Liver (tissue), 9 donors: ENCODE results near the gene CELSR2. TPM values are rescaled to one million over a fixed set of nuclear protein-coding genes. Genes with fewer than 3 reads are reported as not detected.

Experiments
- DNase-seq: peaks from one replicate; pipeline ENCODE4 v3.0.0-alpha.2; 2017; ENCODE audit warnings: low spot score
- H3K27ac ChIP-seq, 2 donors: one replicate each; pipeline ENCODE4 v1.7.0; 2013; ENCODE audit warnings: inconsistent platforms in 2 of 2, low read length in 2 of 2, control low read depth in 1 of 2, low read depth in 1 of 2, mild to moderate bottlenecking in 1 of 2
- H3K27me3 ChIP-seq, 4 donors: one replicate each; pipeline versions ENCODE4 v1.6.1 to v1.7.0; 2013; ENCODE audit warnings: low read length in 3 of 4, inconsistent platforms in 1 of 4, mild to moderate bottlenecking in 1 of 4, moderate library complexity in 1 of 4; ENCODE audit not compliant: control insufficient read depth in 4 of 4, insufficient read depth in 4 of 4
- H3K36me3 ChIP-seq, 4 donors: one replicate each; pipeline versions ENCODE4 v1.6.1 to v1.7.0; 2013; ENCODE audit warnings: low read length in 3 of 4, mild to moderate bottlenecking in 3 of 4, low read depth in 1 of 4, moderate library complexity in 1 of 4; ENCODE audit not compliant: control insufficient read depth in 4 of 4, insufficient read depth in 3 of 4
- H3K4me1 ChIP-seq, 4 donors: one replicate each; pipeline versions ENCODE4 v1.6.1 to v1.7.0; 2013; ENCODE audit warnings: low read length in 3 of 4, mild to moderate bottlenecking in 3 of 4, moderate library complexity in 1 of 4; ENCODE audit not compliant: control insufficient read depth in 4 of 4, insufficient read depth in 4 of 4
- H3K4me3 ChIP-seq, 3 donors: one replicate each; pipeline versions ENCODE4 v1.6.1 to v1.7.0; 2013; ENCODE audit warnings: low read length in 3 of 3, control low read depth in 1 of 3, low read depth in 1 of 3, mild to moderate bottlenecking in 1 of 3
- H3K9ac ChIP-seq, 2 donors: one replicate each; pipeline ENCODE4 v1.7.0; 2013; ENCODE audit warnings: low read length in 2 of 2, mild to moderate bottlenecking in 2 of 2, moderate library complexity in 2 of 2, control low read depth in 1 of 2, low read depth in 1 of 2
- H3K9me3 ChIP-seq, 4 donors: one replicate each; pipeline versions ENCODE4 v1.6.1 to v1.7.0; 2013; ENCODE audit warnings: low read length in 3 of 4; ENCODE audit not compliant: control insufficient read depth in 4 of 4
- FOXA2 ChIP-seq: IDR thresholded peaks from 2 replicates; pipeline ENCODE4 v1.6.1; 2016; ENCODE audit warnings: antibody characterized with exemption
- GABPA ChIP-seq, 2 donors: IDR thresholded peaks in 1 of 2; conservative IDR thresholded peaks in 1 of 2; 2 replicates each; pipeline ENCODE4 v1.6.1; 2016; ENCODE audit warnings: antibody characterized with exemption in 2 of 2, mild to moderate bottlenecking in 1 of 2, moderate library complexity in 1 of 2
- HNF4A ChIP-seq, 2 donors: conservative IDR thresholded peaks; 2 replicates each; pipeline ENCODE4 v1.6.1; 2016; ENCODE audit warnings: antibody characterized with exemption in 2 of 2, mild to moderate bottlenecking in 2 of 2
- HNF4G ChIP-seq: IDR thresholded peaks from 2 replicates; pipeline ENCODE4 v1.6.1; 2016; ENCODE audit warnings: antibody characterized with exemption
- NR2F2 ChIP-seq: IDR thresholded peaks from 2 replicates; pipeline ENCODE4 v1.6.1; 2016; ENCODE audit warnings: antibody characterized with exemption
- RAD21 ChIP-seq, 2 donors: IDR thresholded peaks; 2 replicates each; pipeline ENCODE4 v1.6.1; 2016; ENCODE audit warnings: antibody characterized with exemption in 2 of 2, mild to moderate bottlenecking in 2 of 2
- RXRA ChIP-seq, 2 donors: IDR thresholded peaks; 2 replicates each; pipeline ENCODE4 v1.6.1; 2017 to 2018; ENCODE audit warnings: antibody characterized with exemption in 2 of 2, mild to moderate bottlenecking in 1 of 2
- TAF1 ChIP-seq: conservative IDR thresholded peaks from 2 replicates; pipeline ENCODE4 v1.6.1; 2016; ENCODE audit warnings: antibody characterized with exemption, mild to moderate bottlenecking
- YY1 ChIP-seq: IDR thresholded peaks from 2 replicates; pipeline ENCODE4 v1.6.1; 2016; ENCODE audit warnings: antibody characterized with exemption, mild to moderate bottlenecking
- WGBS: extraction: QIAGEN DNeasy Blood & Tissue Kit; methylation state at CpG from one replicate; pipeline ENCODE4 v1.1.7; 2013; 5-methylcytosine and 5-hydroxymethylcytosine counted together
- polyA plus RNA-seq, 2 donors: library from polyadenylated mRNA; stranded (reverse) in 1 of 2; unstranded in 1 of 2; fragments of 200-250 nt in 1 of 2; fragments of >200 nt in 1 of 2; fragmentation: Nextera tagmentation in 1 of 2; extraction: Ambion mirVana in 1 of 2; gene quantifications; one replicate each; pipeline versions ENCODE4 v1.2.1 to v1.2.3, GENCODE V29; 2013 to 2015
- total RNA-seq, 2 donors: library from RNA; depleted of rRNA; stranded (reverse); fragments of >200 nt; gene quantifications; one replicate each; pipeline ENCODE4 v1.2.3, GENCODE V29; 2014
- TF ChIP-seq, protein P1 (sequence below): fragments of 150-350 bp; IDR thresholded peaks from 2 replicates; pipeline ENCODE4 v1.5.1; 2017; ENCODE audit warnings: improper control_type of control experiment, low read depth, low read length; ENCODE audit not compliant: missing input control
- TF ChIP-seq, protein P2 (sequence below): IDR thresholded peaks from 2 replicates; pipeline ENCODE4 v1.6.1; 2016; ENCODE audit warnings: antibody characterized with exemption
- TF ChIP-seq, protein P3 (sequence below): IDR thresholded peaks from 2 replicates; pipeline ENCODE4 v1.6.1; 2016; ENCODE audit warnings: antibody characterized with exemption
- TF ChIP-seq, protein P4 (sequence below): IDR thresholded peaks from 2 replicates; pipeline ENCODE4 v1.6.1; 2016; ENCODE audit warnings: antibody characterized with exemption
- donor health status: healthy.
- donor health status: healthy.
- donor health status: healthy.
- donor health status: healthy.
- donor health status: healthy.

Gene CELSR2
- total and polyA plus RNA-seq, 4 donors, result 0.73 to 1.6 (median 1.2) TPM

DNA sequence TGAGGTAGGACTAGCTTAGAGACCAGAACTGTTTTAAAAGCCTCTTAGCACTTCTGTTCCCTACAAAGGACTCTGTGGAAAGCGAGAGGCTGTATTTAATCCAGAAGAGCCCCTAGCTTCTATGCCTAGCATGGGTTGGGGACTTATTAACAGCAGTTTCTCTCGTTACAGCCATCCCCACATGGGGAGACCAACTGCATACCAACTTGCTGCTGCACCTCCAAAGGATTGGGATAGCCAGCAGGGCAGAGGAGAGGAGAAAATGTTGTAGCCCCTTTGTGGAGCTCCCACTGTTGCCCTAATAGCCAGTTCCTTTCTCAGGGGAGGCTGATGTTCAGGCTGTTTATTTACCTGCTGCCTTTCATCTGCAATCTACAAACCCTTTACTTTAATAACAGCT is 11.0 kb upstream of the CELSR2 start:
- Histone ChIP-seq H3K27ac (no peak overlapping the region), H3K4me1 (peaks cover 0 to 16% (median 5%) of the 10 kb centered on the region in 4 donors), H3K9ac (no peak overlapping the region), H3K4me3 (no peak overlapping the region), H3K9me3 (no peaks in the 10 kb centered on the region), H3K27me3 (no peaks in the 10 kb centered on the region), H3K36me3 (peaks cover 10 to 47% (median 37%) of the 10 kb centered on the region in 4 donors)
- no peak for TF ChIP-seq HNF4G
- TF ChIP-seq, protein P1, sequence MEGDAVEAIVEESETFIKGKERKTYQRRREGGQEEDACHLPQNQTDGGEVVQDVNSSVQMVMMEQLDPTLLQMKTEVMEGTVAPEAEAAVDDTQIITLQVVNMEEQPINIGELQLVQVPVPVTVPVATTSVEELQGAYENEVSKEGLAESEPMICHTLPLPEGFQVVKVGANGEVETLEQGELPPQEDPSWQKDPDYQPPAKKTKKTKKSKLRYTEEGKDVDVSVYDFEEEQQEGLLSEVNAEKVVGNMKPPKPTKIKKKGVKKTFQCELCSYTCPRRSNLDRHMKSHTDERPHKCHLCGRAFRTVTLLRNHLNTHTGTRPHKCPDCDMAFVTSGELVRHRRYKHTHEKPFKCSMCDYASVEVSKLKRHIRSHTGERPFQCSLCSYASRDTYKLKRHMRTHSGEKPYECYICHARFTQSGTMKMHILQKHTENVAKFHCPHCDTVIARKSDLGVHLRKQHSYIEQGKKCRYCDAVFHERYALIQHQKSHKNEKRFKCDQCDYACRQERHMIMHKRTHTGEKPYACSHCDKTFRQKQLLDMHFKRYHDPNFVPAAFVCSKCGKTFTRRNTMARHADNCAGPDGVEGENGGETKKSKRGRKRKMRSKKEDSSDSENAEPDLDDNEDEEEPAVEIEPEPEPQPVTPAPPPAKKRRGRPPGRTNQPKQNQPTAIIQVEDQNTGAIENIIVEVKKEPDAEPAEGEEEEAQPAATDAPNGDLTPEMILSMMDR, result no peak
- TF ChIP-seq, protein P2, sequence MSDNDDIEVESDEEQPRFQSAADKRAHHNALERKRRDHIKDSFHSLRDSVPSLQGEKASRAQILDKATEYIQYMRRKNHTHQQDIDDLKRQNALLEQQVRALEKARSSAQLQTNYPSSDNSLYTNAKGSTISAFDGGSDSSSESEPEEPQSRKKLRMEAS, result no peak
- TF ChIP-seq HNF4A (conservative IDR thresholded peaks at IDR 0.05), result no peak
- TF ChIP-seq TAF1, result no peak
- TF ChIP-seq RAD21 (IDR thresholded peaks at IDR 0.05), result no peak
- TF ChIP-seq NR2F2, result no peak
- 94% methylated on average over 2 of the region's 2 CpGs for WGBS
- no peak for DNase-seq

DNA sequence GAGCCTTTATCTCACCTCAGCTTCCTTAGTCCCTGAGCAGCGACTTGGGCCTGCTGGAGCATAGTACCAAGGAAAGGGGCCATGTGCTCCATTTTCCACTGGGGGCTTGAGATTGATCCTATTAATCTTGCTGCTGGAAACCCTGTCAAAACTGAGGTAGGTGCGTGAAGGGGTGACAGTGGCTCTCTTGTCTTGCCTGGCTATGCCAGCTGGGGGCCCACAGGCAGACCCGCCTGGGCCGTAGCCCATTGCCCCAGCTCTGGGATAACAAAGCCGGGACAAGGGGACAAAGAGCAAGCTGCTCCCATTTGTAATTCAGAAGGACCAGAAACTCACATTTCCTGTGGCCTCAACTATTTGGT is 10.3 kb upstream of the CELSR2 start:
- no peak overlapping the region for H3K4me3 ChIP-seq
- H3K4me1 ChIP-seq, result peaks cover 0 to 16% (median 5%) of the 10 kb centered on the region in 4 donors
- no peaks in the 10 kb centered on the region for H3K9me3 ChIP-seq
- TF ChIP-seq, protein P3, sequence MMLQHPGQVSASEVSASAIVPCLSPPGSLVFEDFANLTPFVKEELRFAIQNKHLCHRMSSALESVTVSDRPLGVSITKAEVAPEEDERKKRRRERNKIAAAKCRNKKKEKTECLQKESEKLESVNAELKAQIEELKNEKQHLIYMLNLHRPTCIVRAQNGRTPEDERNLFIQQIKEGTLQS, result no peak
- TF ChIP-seq TAF1 (no peak), YY1 (no peak), GABPA (IDR thresholded peaks at IDR 0.05 in 1 of 2, conservative IDR thresholded peaks at IDR 0.05 in 1 of 2) (no peak), FOXA2 (no peak), RXRA (IDR thresholded peaks at IDR 0.05) (no peak), HNF4A (conservative IDR thresholded peaks at IDR 0.05) (no peak), HNF4G (no peak), NR2F2 (no peak), RAD21 (IDR thresholded peaks at IDR 0.05) (no peak)
- TF ChIP-seq, protein P2, result no peak
- H3K27me3 ChIP-seq, result no peaks in the 10 kb centered on the region
- H3K9ac ChIP-seq, result no peak overlapping the region
- WGBS, result 78% methylated on average over 5 of the region's 5 CpGs
- H3K27ac ChIP-seq, result no peak overlapping the region
- peaks cover 10 to 47% (median 37%) of the 10 kb centered on the region in 4 donors for H3K36me3 ChIP-seq
- DNase-seq, result no peak

DNA sequence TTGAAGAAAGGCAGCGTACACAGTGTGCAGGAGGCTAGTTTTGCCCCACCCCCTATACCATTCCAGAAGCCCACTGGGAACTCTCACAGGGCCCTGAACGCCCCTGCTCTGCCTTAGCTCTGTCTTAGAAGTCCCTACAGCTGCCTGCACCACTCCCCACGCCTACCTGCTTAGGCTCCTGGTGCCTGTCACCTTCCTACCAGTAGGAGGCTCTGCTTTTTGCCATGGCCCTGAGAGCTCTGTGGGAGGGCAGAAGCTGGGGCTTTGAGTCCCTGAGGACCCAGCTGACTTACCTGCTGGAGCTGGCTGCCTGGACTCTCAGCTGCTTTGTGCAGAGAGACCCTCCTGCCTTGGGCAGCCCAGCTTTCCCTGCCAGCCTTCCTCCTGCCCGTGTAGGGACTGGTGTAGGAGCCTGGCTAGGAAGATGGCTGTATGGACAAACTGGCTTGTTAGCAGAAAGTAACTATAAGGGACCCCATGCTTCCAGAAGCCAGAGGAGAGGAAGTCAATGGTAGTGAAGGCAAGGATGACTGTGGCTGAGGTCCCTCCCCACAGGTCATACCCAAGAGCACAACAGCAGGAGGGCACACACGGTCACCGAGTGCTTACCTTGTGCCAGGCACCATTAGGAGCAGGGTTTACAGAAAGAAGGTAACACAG is 9.8 kb upstream of the CELSR2 start:
- Histone ChIP-seq H3K36me3 (peaks cover 10 to 45% (median 37%) of the 10 kb centered on the region in 4 donors), H3K9ac (no peak overlapping the region), H3K27ac (no peak overlapping the region), H3K27me3 (no peaks in the 10 kb centered on the region), H3K4me1 (peaks cover 0 to 16% (median 5%) of the 10 kb centered on the region in 4 donors), H3K4me3 (no peak overlapping the region), H3K9me3 (no peaks in the 10 kb centered on the region)
- peak in 1 of 2 donors; percentile 50 for TF ChIP-seq RAD21 (IDR thresholded peaks at IDR 0.05)
- TF ChIP-seq, protein P1, result peak; percentile 28
- TF ChIP-seq, protein P4, sequence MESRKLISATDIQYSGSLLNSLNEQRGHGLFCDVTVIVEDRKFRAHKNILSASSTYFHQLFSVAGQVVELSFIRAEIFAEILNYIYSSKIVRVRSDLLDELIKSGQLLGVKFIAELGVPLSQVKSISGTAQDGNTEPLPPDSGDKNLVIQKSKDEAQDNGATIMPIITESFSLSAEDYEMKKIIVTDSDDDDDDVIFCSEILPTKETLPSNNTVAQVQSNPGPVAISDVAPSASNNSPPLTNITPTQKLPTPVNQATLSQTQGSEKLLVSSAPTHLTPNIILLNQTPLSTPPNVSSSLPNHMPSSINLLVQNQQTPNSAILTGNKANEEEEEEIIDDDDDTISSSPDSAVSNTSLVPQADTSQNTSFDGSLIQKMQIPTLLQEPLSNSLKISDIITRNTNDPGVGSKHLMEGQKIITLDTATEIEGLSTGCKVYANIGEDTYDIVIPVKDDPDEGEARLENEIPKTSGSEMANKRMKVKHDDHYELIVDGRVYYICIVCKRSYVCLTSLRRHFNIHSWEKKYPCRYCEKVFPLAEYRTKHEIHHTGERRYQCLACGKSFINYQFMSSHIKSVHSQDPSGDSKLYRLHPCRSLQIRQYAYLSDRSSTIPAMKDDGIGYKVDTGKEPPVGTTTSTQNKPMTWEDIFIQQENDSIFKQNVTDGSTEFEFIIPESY, result no peak
- WGBS, result 81% methylated on average over 6 of the region's 6 CpGs
- DNase-seq, result no peak
